Uterus (tissue), 4 donors: ENCODE data around the gene RPS3A. TPM values are rescaled to one million over a fixed set of nuclear protein-coding genes. Genes with fewer than 3 reads are reported as not detected.
"Not testable (repeated sequence)": the region's sequence is repeated elsewhere in the genome, so short reads cannot be mapped to it uniquely, and the experiment has no call there.

Source experiments
- DNase-seq, 2 donors: peaks; one replicate each; pipeline ENCODE4 v3.0.0-alpha.2; 2019 to 2020
- H3K27ac ChIP-seq, 2 donors: fragments of 200-600 bp; sonication (generic); 1 replicate in 1 of 2; 2 replicates in 1 of 2; pipeline ENCODE4 v1.5.1; 2016 to 2018
- H3K27me3 ChIP-seq, 2 donors: fragments of 200-600 bp; sonication (generic); one replicate each; pipeline ENCODE4 v1.5.1; 2018 to 2019; ENCODE audit warnings: control low read depth in 1 of 2
- H3K36me3 ChIP-seq, 2 donors: fragments of 200-600 bp; sonication (generic); one replicate each; pipeline ENCODE4 v1.5.1; 2019; ENCODE audit warnings: control low read depth in 1 of 2
- H3K4me1 ChIP-seq, 2 donors: fragments of 200-600 bp; sonication (generic); one replicate each; pipeline ENCODE4 v1.5.1; 2018 to 2019; ENCODE audit warnings: control low read depth in 1 of 2
- H3K4me3 ChIP-seq, 2 donors: fragments of 200-600 bp; sonication (generic); 1 replicate in 1 of 2; 2 replicates in 1 of 2; pipeline ENCODE4 v1.5.1; 2018 to 2019; ENCODE audit warnings: mild to moderate bottlenecking in 1 of 2
- H3K9me3 ChIP-seq, 2 donors: fragments of 200-600 bp; sonication (generic); one replicate each; pipeline ENCODE4 v1.5.1; 2019; ENCODE audit warnings: control low read depth in 1 of 2
- CTCF ChIP-seq, 4 experiments: fragments of 200-600 bp in 2 of 4; fragments of 450-650 bp in 2 of 4; sonication (generic) in 2 of 4; IDR thresholded peaks; one replicate each; pipeline ENCODE4 v1.5.1; 2016 to 2019; ENCODE audit warnings: antibody characterized with exemption in 4 of 4, mild to moderate bottlenecking in 2 of 4, moderate library complexity in 1 of 4
- POLR2A ChIP-seq, 2 donors: fragments of 450-650 bp; IDR thresholded peaks; one replicate each; pipeline ENCODE4 v1.6.1; 2016; ENCODE audit warnings: antibody characterized with exemption in 2 of 2, mild to moderate bottlenecking in 1 of 2, moderate library complexity in 1 of 2
- intact Hi-C: fragments of 100-400 bp; cut with DNase I; formaldehyde crosslinking; loops from one replicate; pipeline ENCODE4 v1.15.1; 2023; ENCODE audit warnings: low total_unique reads
- total RNA-seq, 4 donors: library from RNA; depleted of rRNA in 3 of 4; stranded (reverse); fragments of >200 nt in 3 of 4; gene quantifications; one replicate each; pipeline versions ENCODE4 v1.1.0 to v1.2.4, GENCODE V29; 2014 to 2023
- donor health status: DM: yes; HTN: yes; CAD: no.

RPS3A gene
- total RNA-seq, 4 donors from 2014 or later: 2,740 to 15,349 (median 8,137) TPM

DNA sequence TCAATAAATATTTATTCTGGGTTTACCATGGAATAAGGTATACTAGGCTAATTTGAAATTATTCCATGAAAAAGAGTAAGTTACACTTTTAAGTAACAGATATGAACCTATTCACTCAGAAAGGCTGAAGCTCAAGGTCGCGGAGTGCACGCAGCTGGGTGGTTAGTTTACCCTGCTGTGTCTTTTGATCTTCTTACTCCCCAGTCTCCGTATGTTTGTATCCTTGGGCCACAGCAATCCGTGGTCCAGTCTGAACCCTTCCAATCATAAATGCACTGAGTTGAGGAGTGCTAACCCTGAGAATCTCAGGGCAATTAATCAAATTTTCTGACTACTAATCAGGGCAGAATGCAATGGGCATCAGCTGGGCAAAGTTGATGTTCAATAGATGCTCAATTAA, 33.9 kb downstream of the RPS3A start:
- no peak for DNase-seq
- Histone ChIP-seq H3K27ac (no peak overlapping the region), H3K27me3 (no peaks in the 10 kb centered on the region), H3K9me3 (no peaks in the 10 kb centered on the region), H3K36me3 (no peaks in the 10 kb centered on the region), H3K4me1 (no peaks in the 10 kb centered on the region), H3K4me3 (no peak overlapping the region)
- TF ChIP-seq POLR2A (IDR thresholded peaks at IDR 0.05) (no peak), CTCF (IDR thresholded peaks at IDR 0.05) (no peak)
- intact Hi-C loops: no loop called here

DNA sequence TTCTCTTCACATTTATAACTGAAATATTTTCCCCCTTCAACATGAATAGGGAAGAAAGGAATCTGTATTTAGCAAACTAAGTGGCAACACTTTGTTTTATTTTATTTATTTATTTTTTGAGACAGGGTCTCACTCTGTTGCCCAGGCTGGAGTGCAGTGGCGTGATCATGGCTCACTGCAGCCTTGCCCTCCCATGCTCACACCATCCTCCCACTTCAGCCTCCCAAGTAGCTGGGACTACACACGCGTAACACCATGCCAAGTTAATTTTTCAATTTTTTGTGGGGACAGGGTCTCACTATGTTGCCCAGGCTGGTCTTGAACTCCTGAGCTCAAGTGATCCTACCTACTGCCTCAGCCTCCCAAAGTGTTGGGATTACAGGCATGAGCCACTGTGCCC, 36.6 kb downstream of the RPS3A start:
- intact Hi-C loops, DNase-seq, H3K27me3 ChIP-seq, H3K36me3 ChIP-seq, H3K4me3 ChIP-seq, H3K27ac ChIP-seq, H3K9me3 ChIP-seq, H3K4me1 ChIP-seq: not testable (repeated sequence)

DNA sequence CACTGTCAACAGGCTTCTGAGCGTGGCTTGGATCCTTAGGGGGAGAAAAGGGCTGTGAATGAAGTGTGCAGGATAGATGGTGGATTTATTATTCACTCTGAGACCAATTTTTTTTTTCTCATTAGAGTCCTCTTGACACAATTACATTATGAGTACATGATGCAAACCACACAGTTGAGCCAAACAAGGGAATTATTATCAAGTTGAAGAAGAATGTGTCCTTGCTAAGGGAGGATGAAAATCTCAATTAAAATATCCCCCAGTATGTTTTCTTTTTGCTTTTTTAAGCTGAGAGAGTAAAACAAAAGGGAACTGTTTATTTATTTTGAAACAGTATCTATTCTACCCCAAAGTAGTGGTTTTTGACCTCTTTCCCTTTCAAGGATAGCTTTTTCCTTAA, 40.4 kb downstream of the RPS3A start:
- no peak overlapping the region for H3K4me3 ChIP-seq
- TF ChIP-seq POLR2A (IDR thresholded peaks at IDR 0.05) (no peak), CTCF (IDR thresholded peaks at IDR 0.05) (no peak)
- H3K27ac ChIP-seq: no peak overlapping the region
- no peak for DNase-seq
- H3K9me3 ChIP-seq: no peaks in the 10 kb centered on the region
- H3K27me3 ChIP-seq: no peaks in the 10 kb centered on the region
- H3K36me3 ChIP-seq: no peaks in the 10 kb centered on the region
- intact Hi-C loops: no loop called here
- no peaks in the 10 kb centered on the region for H3K4me1 ChIP-seq

- Histone ChIP-seq H3K27me3 (no peaks in the 10 kb centered on the region), H3K27ac (no peak overlapping the region), H3K4me3 (no peak overlapping the region), H3K4me1 (no peaks in the 10 kb centered on the region), H3K9me3 (no peaks in the 10 kb centered on the region), H3K36me3 (no peaks in the 10 kb centered on the region)
- no peak for DNase-seq
- intact Hi-C loops: no loop called here
- TF ChIP-seq CTCF (IDR thresholded peaks at IDR 0.05) (no peak), POLR2A (IDR thresholded peaks at IDR 0.05) (no peak)
Measured at GRCh38 chr4:151142758-151143157, 43.3 kb downstream of the RPS3A start.

DNA sequence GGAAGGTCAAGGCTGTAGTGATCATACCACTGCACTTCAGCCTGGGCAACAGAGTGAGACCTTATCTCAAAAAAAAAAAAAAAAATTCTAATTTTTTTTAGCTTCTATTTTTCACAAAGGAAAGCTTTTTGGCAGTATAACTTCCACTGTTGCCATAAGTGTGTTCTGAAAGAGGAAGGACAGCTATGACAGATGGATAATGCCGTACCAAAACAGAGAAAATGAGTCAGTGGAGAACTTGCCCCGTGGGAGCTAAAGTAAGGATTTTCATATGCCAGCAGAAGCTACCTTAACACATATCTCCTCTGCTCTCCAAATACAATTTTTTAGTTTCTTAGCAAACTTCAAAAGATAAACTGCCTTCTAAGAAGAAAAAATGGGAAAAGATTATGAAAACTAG, 43.7 kb downstream of the RPS3A start:
- no peaks in the 10 kb centered on the region for H3K36me3 ChIP-seq
- no peak for DNase-seq
- no peaks in the 10 kb centered on the region for H3K27me3 ChIP-seq
- intact Hi-C loops: no loop called here
- no peak overlapping the region for H3K4me3 ChIP-seq
- no peak overlapping the region for H3K27ac ChIP-seq
- no peaks in the 10 kb centered on the region for H3K4me1 ChIP-seq
- H3K9me3 ChIP-seq: no peaks in the 10 kb centered on the region
- TF ChIP-seq CTCF (IDR thresholded peaks at IDR 0.05) (no peak), POLR2A (IDR thresholded peaks at IDR 0.05) (no peak)

DNA sequence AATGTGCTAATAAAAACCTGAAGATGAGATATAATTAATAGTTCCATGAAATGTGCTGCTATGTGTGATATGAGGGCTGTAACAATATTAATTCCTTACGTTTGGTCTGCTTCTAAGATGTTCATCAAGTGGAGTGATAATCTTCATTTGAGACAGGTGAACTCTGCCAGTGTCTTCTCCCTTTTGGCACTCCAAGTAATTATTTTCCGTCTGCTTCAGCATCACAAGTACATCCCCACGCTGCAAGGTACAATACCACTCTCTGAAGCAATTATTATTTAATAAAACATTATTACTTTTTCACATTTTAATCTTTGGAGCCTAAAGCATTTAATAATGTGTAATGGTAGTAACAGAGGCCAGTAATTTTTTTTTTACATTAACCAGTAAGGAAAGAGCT, 44.4 kb downstream of the RPS3A start:
- Histone ChIP-seq H3K4me1 (no peaks in the 10 kb centered on the region), H3K27me3 (no peaks in the 10 kb centered on the region), H3K9me3 (no peaks in the 10 kb centered on the region), H3K4me3 (no peak overlapping the region), H3K36me3 (no peaks in the 10 kb centered on the region), H3K27ac (no peak overlapping the region)
- no peak for TF ChIP-seq POLR2A (IDR thresholded peaks at IDR 0.05)
- TF ChIP-seq CTCF (IDR thresholded peaks at IDR 0.05): no peak
- intact Hi-C loops: no loop called here
- DNase-seq: no peak
